M059J (cell line): Measurements from ENCODE around the gene TTC39C. TPM values are rescaled to one million over a fixed set of nuclear protein-coding genes. Genes with fewer than 3 reads are reported as not detected.

ENCODE experiments used
- DNase-seq: peaks from one replicate; pipeline ENCODE4 v3.0.0-alpha.2; 2012; ENCODE audit warnings: low read depth
- total RNA-seq: library from RNA; depleted of rRNA; stranded (reverse); fragments of >200 nt; shearing (Covaris generic); gene quantifications from 2 replicates; pipeline ENCODE4 v1.2.3, GENCODE V29; 2014

Gene TTC39C
- total RNA-seq, 1 experiment from 2014 or later, result 29.2 TPM

DNA sequence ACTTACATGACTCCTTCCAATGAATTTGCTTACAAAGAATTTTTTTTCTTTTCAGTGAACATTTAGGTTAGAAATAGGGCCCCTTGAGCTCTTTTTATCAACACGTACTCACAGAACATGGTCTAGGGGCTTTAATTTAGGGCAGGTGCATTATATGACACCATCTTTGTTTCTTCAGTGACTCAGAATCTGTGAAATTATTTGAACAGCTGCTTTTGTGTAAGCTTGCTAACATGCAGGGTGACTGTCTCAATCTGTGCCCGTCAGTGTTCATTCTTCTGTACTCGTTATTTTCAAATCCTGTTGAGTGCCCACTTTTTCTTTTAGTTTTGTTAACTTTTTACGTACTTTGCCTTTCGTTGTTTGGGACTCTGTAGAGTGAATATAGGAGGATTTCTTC, 71.5 kb downstream of the TTC39C start:
- DNase-seq, result no peak

DNA sequence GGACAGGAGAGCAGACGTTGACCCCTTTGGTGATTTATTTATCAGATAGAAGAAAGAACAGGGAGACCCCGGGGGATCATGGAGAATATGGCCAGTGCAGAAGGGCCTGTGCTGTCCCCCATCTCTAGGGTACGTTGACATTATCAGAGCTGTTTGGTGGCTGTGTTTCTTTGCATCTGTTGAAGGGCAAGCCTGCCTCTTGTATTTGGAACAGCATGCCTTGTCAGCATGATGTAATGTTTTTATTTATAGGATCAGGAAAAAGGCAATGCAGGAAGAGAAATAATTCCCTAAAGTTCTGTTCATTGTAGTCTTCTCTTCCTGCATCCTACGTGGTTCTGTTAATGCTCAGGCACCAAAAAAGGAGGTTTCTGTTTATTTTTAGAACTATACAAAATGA, 74.5 kb downstream of the TTC39C start:
- DNase-seq, result no peak

GRCh38 chr18:24089515-24090337, 75.2 kb downstream of the TTC39C start:
- no peak for DNase-seq

DNA sequence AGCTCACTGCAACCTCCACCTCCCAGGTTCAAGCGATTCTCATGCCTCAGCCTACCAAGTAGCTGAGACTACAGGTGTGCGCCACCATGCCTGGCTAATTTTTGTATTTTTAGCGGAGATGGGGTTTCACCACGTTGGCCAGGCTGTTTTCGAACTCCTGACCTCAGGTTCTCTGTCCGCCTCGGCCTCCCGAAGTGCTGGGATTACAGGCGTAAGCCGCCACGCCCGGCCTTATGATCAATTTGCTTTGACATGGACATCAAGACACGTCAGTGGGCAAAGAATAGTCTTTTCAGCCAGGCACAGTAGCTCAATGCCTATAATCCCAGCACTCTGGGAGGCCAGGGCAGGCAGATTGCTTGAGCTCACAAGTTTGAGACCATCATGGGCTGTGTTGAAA, 76.3 kb downstream of the TTC39C start:
- no peak for DNase-seq

GRCh38 chr18:24094561-24094960, 80.0 kb downstream of the TTC39C start:
- no peak for DNase-seq

GRCh38 chr18:24095976-24096375, 81.4 kb downstream of the TTC39C start:
- no peak for DNase-seq

DNA sequence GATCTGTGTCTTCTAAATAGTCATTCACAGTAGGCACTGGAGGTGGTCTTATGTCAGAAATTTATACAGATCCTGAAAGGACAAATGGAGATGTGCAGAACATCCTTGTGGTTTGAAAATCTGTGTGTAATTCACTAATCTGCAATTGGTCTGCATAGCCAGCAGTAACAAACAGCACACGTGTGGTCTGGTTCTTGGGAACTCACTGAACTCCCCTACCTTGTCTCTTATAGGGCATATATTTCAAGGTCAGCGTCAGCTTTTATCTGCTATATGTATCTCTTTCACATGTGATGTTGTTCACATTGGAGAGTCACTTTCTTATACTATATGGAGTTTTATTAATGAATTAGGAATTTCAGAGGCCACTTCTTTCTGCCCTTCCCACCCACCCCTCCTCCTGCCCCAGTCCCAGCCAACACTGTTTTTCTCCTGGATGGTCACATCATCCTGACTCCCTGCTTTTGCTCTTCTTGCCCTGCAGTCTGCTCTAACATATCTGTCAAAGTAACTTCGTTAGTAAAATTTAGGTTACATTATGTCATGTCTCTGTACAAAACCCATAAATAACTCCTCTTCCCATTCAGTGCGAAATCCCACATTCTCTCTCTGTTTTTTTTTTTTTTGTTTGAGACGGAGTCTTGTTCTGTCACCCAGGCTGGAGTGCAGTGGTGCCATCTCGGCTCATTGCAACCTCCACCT, 88.9 kb downstream of the TTC39C start:
- DNase-seq, result no peak

DNA sequence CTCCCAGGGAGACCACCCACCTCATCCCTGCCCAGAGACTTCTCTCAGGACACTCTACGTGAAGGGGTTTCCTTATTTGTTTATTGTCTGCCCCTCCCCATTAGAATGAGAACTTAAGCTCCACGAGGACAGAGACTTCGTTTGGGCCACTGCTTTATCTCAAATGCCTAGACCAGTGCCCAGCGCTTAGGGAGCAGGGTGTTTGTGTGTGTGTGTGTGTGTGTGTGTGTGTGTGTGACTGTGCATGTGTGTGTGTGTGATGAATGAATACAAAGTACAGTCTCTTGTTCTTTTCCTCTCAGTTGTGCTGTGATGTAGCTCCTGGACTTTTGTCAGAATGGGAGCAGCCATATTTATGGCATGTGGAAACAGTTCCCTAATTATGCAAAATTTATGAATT, 89.9 kb downstream of the TTC39C start:
- DNase-seq, result no peak

DNA sequence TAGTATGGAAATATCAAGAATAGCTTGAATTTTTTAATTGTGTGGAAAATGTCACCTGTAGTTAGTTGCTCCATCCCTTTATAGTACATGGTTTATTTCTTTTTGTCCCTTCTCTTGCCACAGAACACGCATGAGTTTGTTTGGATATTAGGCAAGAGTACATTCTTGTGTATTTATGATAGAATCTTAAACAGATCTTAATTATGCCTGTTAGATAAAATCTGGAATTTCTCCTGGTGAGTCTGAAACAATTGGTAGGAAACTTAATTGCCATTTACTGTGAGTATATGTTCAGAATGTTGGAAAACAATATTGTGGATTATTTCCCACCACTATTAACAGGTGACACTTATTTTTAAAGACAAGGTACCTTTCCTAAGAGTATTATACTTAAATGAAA, 94.1 kb downstream of the TTC39C start:
- no peak for DNase-seq

GRCh38 chr18:24111936-24112335, 97.4 kb downstream of the TTC39C start:
- peak; percentile 8 for DNase-seq

DNA sequence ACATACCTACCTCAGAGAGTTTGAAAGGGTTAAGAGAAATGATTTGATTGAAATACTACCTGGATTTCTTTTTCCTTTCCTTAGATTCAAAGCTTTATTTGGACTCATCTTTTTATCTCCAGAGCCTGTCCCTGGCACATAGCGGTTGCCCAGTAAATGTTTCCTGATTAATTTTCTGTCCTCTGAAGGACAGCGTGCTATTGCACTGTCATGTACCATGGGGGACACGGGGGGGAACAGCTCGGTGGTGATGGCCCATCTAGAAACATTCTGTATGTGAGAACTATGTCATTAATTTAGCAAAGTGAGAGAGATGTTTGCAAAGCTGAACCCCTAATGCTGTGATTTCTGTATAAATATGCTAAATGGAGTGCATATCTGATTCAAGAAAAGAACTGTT, 97.9 kb downstream of the TTC39C start:
- DNase-seq, result no peak

DNA sequence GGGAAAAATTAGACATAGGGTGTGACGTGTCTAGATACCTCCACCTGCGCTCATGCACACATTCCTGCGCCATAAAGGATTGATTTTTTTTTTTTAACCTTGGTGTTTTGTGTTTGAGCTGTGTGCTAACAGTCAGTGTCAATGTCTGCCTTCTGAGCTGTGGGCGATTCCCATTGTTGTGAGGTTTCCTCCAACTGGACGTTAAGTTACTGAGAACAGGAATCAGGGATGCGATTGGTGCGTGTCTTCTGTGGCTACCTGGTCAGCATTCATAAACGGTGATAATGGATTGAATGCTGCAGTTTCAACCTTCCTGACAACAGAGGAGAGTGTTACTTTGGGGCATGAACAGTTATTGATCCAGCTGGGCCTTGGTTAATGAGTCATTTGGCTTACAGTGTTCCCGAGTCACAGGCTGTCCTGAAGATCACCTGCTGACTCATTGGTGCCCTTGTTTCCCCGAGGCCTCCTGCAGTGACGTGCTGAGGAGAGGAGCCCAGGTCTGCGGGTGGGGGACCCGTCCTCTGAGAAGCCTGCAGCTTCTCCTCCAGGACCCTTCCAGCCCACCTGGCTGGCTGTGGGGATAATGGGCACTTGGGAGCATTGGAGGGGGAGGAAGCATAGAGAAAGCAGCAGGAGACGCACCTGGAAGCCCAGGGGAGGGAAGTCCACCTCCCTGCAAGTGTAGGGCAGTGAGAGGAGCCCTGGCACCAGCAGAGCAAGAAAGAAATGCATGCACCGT, 98.5 kb downstream of the TTC39C start:
- peak; percentile 79 for DNase-seq

GRCh38 chr18:24114924-24115549, 100.5 kb downstream of the TTC39C start:
- DNase-seq, result no peak

DNA sequence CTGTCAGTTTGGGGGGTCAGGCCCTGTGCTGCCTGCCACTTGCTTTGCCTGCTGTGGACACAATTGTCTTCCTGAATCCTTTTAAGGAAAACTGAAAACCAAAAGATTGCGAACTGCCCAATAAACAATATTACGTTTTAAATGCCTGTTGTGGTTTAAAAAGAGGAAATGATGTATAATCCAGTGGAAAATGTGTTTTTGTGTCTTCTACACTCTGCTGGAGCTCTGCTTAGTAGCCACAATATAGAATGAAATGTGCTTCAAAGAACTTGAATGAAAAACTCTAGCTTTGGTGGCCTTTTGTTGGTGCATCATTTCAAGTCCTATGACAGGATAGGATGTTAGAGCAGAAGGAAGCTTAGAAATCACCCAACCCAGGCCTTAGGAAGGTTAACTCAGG, 101.1 kb downstream of the TTC39C start:
- no peak for DNase-seq

DNA sequence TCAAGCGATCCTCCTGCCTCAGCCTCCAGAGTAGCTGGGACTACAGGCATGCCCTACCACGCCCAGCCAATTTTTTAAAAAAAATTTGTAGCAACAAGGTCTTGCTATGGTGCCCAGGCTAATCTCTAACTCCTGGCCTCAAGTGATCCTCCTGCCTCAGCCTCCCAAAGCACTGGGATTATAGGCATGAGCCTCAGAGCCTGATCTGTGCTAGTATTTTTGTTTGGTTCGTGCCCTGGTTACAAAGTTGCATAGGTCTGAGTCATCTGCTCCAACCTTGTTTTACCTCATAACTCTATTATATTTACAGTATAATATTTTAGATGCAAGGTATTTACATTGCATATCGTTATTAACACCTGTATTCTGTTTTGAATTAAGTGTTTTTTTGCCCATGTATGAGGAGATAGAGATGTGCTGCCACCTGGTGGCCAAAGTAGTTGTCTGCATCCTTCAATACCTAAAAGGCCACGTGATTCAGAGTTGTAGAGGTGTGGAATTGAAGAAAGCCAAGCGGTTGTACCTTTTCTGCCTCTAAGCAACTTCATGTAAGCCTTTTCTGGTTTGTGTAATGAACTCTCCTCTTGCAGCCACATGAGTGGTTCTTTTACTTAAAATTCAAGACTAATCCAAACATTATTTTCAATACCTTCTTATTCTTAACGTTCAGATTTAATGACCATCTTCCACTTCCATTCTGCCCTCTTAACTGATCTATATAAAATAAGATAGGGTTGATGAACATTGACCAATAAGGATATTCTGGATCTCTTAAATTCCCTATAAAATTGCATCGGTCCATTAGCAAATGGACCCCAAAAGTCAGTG, 104.4 kb downstream of the TTC39C start:
- peak; percentile 71 for DNase-seq

- no peak for DNase-seq
Measured at GRCh38 chr18:24120676-24121075, 106.1 kb downstream of the TTC39C start.

GRCh38 chr18:24121625-24122024, 107.1 kb downstream of the TTC39C start:
- no peak for DNase-seq

GRCh38 chr18:24126155-24126961, 111.8 kb downstream of the TTC39C start:
- no peak for DNase-seq

GRCh38 chr18:24127735-24128134, 113.2 kb downstream of the TTC39C start:
- DNase-seq, result no peak

- DNase-seq, result peak; percentile 8
Measured at GRCh38 chr18:24128700-24129099, 114.1 kb downstream of the TTC39C start.
